AG08395 (cell line): Measurements from ENCODE around the gene TMEM178A.

Source experiments
- DNase-seq: peaks from one replicate; pipeline ENCODE4 v3.0.0; 2012; ENCODE audit warnings: mixed read lengths, low spot score

The TMEM178A gene

GRCh38 chr2:39743269-39743776 is 77.6 kb downstream of the TMEM178A start:
- no peak for DNase-seq

GRCh38 chr2:39755466-39755865 is 89.7 kb downstream of the TMEM178A start:
- no peak for DNase-seq

- DNase-seq = no peak
These were observed 91.4 kb downstream of the TMEM178A start for GRCh38 chr2:39757156-39757555.

- no peak for DNase-seq
These were observed 96.7 kb downstream of the TMEM178A start for GRCh38 chr2:39762448-39762847.
